Endothelial cell of umbilical vein (primary cell): Measurements from ENCODE around the gene CNDP1. TPM values are rescaled to one million over a fixed set of nuclear protein-coding genes. Genes with fewer than 3 reads are reported as not detected.

ENCODE experiments used
- BruUV-seq: library from RNA; stranded (reverse); fragments of 400-500 nt; replicated peaks from 2 replicates; lab custom pipeline; 2021; lab: Mats Ljungman, UMichigan
- CTCF ChIA-PET: fragments of 300-600, 350-600 bp; sonication (Branson Sonifier 250); formaldehyde crosslinking; loops from one replicate; lab custom pipeline; 2021; ENCODE audit warnings: antibody characterized with exemption, inconsistent platforms; lab: Charles Lee
- POLR2A ChIA-PET: fragments of 300-600, 350-600 bp; sonication (Branson Sonifier 250); formaldehyde crosslinking; loops from one replicate; lab custom pipeline; 2021; ENCODE audit warnings: antibody characterized with exemption, inconsistent platforms; lab: Charles Lee
- DNase-seq: peaks from one replicate; pipeline ENCODE4 v3.0.0-alpha.2; 2011; ENCODE audit warnings: low read depth, low spot score
- FAIRE-seq: peaks from 2 replicates; lab custom pipeline; 2011; peaks lifted over from hg19 to GRCh38; lab: Jason Lieb, UNC
- H2AFZ ChIP-seq: 2 replicates; pipeline ENCODE4 v1.6.0; 2012; ENCODE audit warnings: low read depth, low read length, control low read depth, inconsistent platforms
- H3K27ac ChIP-seq: 2 replicates; pipeline ENCODE4 v1.5.1; 2011; ENCODE audit warnings: low read depth, mild to moderate bottlenecking, control low read depth, low read length, moderate library complexity; ENCODE audit not compliant: insufficient read depth
- H3K27me3 ChIP-seq, 2 experiments: 2 replicates each; pipeline versions ENCODE4 v1.6.0 to v1.6.1; 2011; ENCODE audit warnings: low read length in 2 of 2, mixed read lengths in 1 of 2; ENCODE audit not compliant: control insufficient read depth in 2 of 2, insufficient read depth in 2 of 2
- H3K36me3 ChIP-seq, 2 experiments: 2 replicates in 1 of 2; 3 replicates in 1 of 2; pipeline ENCODE4 v1.5.1; 2011; ENCODE audit warnings: low read length in 2 of 2, mild to moderate bottlenecking in 1 of 2, moderate library complexity in 1 of 2; ENCODE audit not compliant: control insufficient read depth in 2 of 2, insufficient read depth in 2 of 2; ENCODE audit errors: extremely low read depth in 1 of 2
- H3K4me1 ChIP-seq: 3 replicates; pipeline ENCODE4 v1.5.1; 2011; ENCODE audit warnings: mild to moderate bottlenecking, low read length; ENCODE audit not compliant: control insufficient read depth, insufficient read depth; ENCODE audit errors: extremely low read depth
- H3K4me2 ChIP-seq: 2 replicates; pipeline ENCODE4 v1.6.1; 2011; ENCODE audit warnings: low read length, control low read depth, mixed read lengths; ENCODE audit not compliant: insufficient read depth
- H3K4me3 ChIP-seq, 3 experiments: fragments of 200-600 bp in 1 of 3; sonication (generic), shearing (Covaris generic) in 1 of 3; replicated peaks in 1 of 3; 2 replicates each; pipeline ENCODE4 v1.5.1; 2011 to 2016; ENCODE audit warnings: control low read depth in 3 of 3, low read length in 3 of 3, mild to moderate bottlenecking in 2 of 3, inconsistent platforms in 1 of 3, low read depth in 1 of 3, moderate library complexity in 1 of 3; ENCODE audit not compliant: insufficient read depth in 1 of 3
- H3K79me2 ChIP-seq: 2 replicates; pipeline ENCODE4 v1.6.0; 2012; ENCODE audit warnings: low read length, inconsistent platforms; ENCODE audit not compliant: control insufficient read depth, insufficient read depth
- H3K9ac ChIP-seq: replicated peaks from 2 replicates; pipeline ENCODE3; 2011; ENCODE audit warnings: low read length, control low read depth; ENCODE audit not compliant: insufficient read depth; ENCODE audit errors: extremely low read depth
- H3K9me1 ChIP-seq: replicated peaks from 3 replicates; pipeline ENCODE4 v1.6.0; 2011; ENCODE audit warnings: mild to moderate bottlenecking, low read length; ENCODE audit not compliant: control insufficient read depth, insufficient read depth; ENCODE audit errors: extremely low read depth
- H3K9me3 ChIP-seq: replicated peaks from 2 replicates; pipeline ENCODE4 v1.5.1; 2012; ENCODE audit warnings: low read length, inconsistent platforms; ENCODE audit not compliant: control insufficient read depth, insufficient read depth
- H4K20me1 ChIP-seq: replicated peaks from 2 replicates; pipeline ENCODE3; 2011; ENCODE audit warnings: mild to moderate bottlenecking, low read length; ENCODE audit not compliant: control insufficient read depth, insufficient read depth; ENCODE audit errors: extremely low read depth
- EZH2 ChIP-seq: IDR thresholded peaks from 2 replicates; pipeline ENCODE4 v1.6.1; 2012; ENCODE audit warnings: borderline replicate concordance, low read depth, mild to moderate bottlenecking, moderate library complexity, low read length, inconsistent platforms; ENCODE audit not compliant: severe bottlenecking
- FOS ChIP-seq: IDR thresholded peaks from 2 replicates; pipeline ENCODE4 v1.6.1; 2011; ENCODE audit warnings: mild to moderate bottlenecking, low read length, moderate library complexity, borderline replicate concordance; ENCODE audit not compliant: insufficient read depth
- GATA2 ChIP-seq: IDR thresholded peaks from 2 replicates; pipeline ENCODE4 v1.7.0; 2011; ENCODE audit warnings: low read depth, mild to moderate bottlenecking, moderate library complexity, mixed read lengths, low read length; ENCODE audit not compliant: insufficient read length, insufficient read depth
- JUN ChIP-seq: IDR thresholded peaks from 2 replicates; pipeline ENCODE4 v1.6.1; 2011; ENCODE audit warnings: borderline replicate concordance, low read depth; ENCODE audit not compliant: insufficient read length, insufficient read depth
- MYC ChIP-seq: IDR thresholded peaks from one replicate; pipeline ENCODE4 v1.6.1; 2011; ENCODE audit warnings: mild to moderate bottlenecking, low read depth, low read length
- POLR2A ChIP-seq: IDR thresholded peaks from 2 replicates; pipeline ENCODE4 v1.6.1; 2012; ENCODE audit warnings: low read depth, mild to moderate bottlenecking, control low read depth, low read length
- POLR2AphosphoS5 ChIP-seq: IDR thresholded peaks from 2 replicates; pipeline ENCODE4 v1.6.1; 2012; ENCODE audit warnings: low read depth, mild to moderate bottlenecking, control low read depth, low read length, moderate library complexity; ENCODE audit not compliant: insufficient read depth
- dilution Hi-C: fragments of 300-500 bp; cut with MboI; formaldehyde crosslinking; loops from one replicate; pipeline ENCODE4 v1.15.0; 2019; ENCODE audit warnings: low sequenced_read_pairs; ENCODE audit not compliant: extremely low pct_ligation_motif_present
- intact Hi-C: fragments of 100-400 bp; cut with micrococcal nuclease; formaldehyde crosslinking; loops from one replicate; pipeline ENCODE4 v1.10.0; 2022
- polyA plus RNA-seq, 4 experiments: library from polyadenylated mRNA; depleted of rRNA in 3 of 4; stranded (reverse) in 3 of 4; unstranded in 1 of 4; fragments of >200 nt; gene quantifications; 2 replicates each; pipeline versions ENCODE4 v1.2.1 to v1.2.3, GENCODE V29; 2011 to 2012; ENCODE audit warnings: missing spikeins in 1 of 4
- total RNA-seq: library from RNA; stranded (reverse); gene quantifications from 2 replicates; pipeline ENCODE4 v1.2.3, GENCODE V29; 2021
- TF ChIP-seq, protein P1 (sequence below), 2 donors: IDR thresholded peaks; 1 replicate in 1 of 2; 2 replicates in 1 of 2; pipeline ENCODE4 v1.5.1; 2011; ENCODE audit warnings: low read length in 2 of 2, mild to moderate bottlenecking in 2 of 2, moderate library complexity in 2 of 2, control low read depth in 1 of 2, inconsistent platforms in 1 of 2, low read depth in 1 of 2; ENCODE audit not compliant: insufficient read depth in 1 of 2; ENCODE audit errors: extremely low read depth in 1 of 2
- TF ChIP-seq, protein P2 (sequence below): IDR thresholded peaks from 2 replicates; pipeline ENCODE4 v1.6.1; 2011; ENCODE audit not compliant: insufficient read depth, insufficient read length

CNDP1 gene
- total and polyA plus RNA-seq, 2 donors (not counting 3 experiments of a cell fraction or from before 2014, with no cell fraction given): not detected

DNA sequence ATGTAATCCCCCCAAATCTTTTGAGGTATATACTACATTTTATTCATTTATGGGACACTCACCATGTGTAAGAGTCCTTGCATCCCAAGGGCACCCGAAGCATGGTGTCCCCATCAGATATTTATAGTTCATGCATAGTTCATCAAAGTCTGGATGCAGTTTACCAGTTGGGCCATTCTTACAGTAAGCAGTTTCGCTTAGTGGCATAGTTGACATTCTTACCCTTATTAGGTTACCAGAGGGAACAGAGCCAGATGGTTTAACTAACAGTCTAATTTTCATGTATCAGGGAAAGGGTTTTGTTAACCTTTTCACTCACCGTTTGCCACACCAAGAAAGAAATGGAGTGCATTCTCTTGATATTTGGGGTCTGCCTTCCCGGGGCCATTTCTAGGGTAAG lies 70.5 kb downstream of the CNDP1 start:
- Histone ChIP-seq H3K4me1 (no peaks in the 10 kb centered on the region), H3K9me1 (peaks cover 2% of the 10 kb centered on the region), H3K4me2 (no peak overlapping the region), H3K9me3 (no peaks in the 10 kb centered on the region), H3K4me3 (no peak overlapping the region), H3K27me3 (no peaks in the 10 kb centered on the region), H3K9ac (no peak overlapping the region), H2AFZ (no peak overlapping the region), H4K20me1 (no peaks in the 10 kb centered on the region), H3K79me2 (peaks cover 47% of the 10 kb centered on the region), H3K36me3 (no peaks in the 10 kb centered on the region), H3K27ac (no peak overlapping the region)
- DNase-seq (no peak), FAIRE-seq (no peak)
- CTCF ChIA-PET: interaction anchor here (0.5 kb wide), 1 partner anchor 80 kb away, joined by 3 read pairs; no protein-coding TSS in a partner anchor
- BruUV-seq: no TSS peak
- no peak for TF ChIP-seq FOS
- no peak for TF ChIP-seq MYC
- TF ChIP-seq POLR2AphosphoS5: no peak
- TF ChIP-seq, protein P1, sequence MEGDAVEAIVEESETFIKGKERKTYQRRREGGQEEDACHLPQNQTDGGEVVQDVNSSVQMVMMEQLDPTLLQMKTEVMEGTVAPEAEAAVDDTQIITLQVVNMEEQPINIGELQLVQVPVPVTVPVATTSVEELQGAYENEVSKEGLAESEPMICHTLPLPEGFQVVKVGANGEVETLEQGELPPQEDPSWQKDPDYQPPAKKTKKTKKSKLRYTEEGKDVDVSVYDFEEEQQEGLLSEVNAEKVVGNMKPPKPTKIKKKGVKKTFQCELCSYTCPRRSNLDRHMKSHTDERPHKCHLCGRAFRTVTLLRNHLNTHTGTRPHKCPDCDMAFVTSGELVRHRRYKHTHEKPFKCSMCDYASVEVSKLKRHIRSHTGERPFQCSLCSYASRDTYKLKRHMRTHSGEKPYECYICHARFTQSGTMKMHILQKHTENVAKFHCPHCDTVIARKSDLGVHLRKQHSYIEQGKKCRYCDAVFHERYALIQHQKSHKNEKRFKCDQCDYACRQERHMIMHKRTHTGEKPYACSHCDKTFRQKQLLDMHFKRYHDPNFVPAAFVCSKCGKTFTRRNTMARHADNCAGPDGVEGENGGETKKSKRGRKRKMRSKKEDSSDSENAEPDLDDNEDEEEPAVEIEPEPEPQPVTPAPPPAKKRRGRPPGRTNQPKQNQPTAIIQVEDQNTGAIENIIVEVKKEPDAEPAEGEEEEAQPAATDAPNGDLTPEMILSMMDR (IDR thresholded peaks at IDR 0.05; ENCODE audit: extremely low read depth in 1 of 2, insufficient read depth in 1 of 2, low read depth in 1 of 2, low read length in 2 of 2): no peak
- TF ChIP-seq, protein P2, sequence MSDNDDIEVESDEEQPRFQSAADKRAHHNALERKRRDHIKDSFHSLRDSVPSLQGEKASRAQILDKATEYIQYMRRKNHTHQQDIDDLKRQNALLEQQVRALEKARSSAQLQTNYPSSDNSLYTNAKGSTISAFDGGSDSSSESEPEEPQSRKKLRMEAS: no peak
- no peak for TF ChIP-seq JUN
- TF ChIP-seq GATA2: no peak
- TF ChIP-seq POLR2A: no peak
- no peak for TF ChIP-seq EZH2
- POLR2A ChIA-PET: no interaction called here
- dilution Hi-C loops (no loop called here), intact Hi-C loops (no loop called here)
